Gastrocnemius medialis (tissue), 4 donors: ENCODE results near the gene PPFIA4. TPM values are rescaled to one million over a fixed set of nuclear protein-coding genes. Genes with fewer than 3 reads are reported as not detected.
A peak's percentile ranks its signal among the peaks of the same experiment; 100 is the strongest.
"Not testable (repeated sequence)": the region's sequence is repeated elsewhere in the genome, so short reads cannot be mapped to it uniquely, and the experiment has no call there.

Experiments used
- ATAC-seq, 2 donors: fragments of 150-250 bp; one replicate each; pipeline ENCODE4 v1.9.1; 2016
- DNase-seq, 2 donors: peaks; one replicate each; pipeline ENCODE4 v3.0.0-alpha.2; 2019
- H3K27ac ChIP-seq, 4 donors: fragments of 200-600 bp; sonication (generic); 1 replicate in 1 of 4; 2 replicates in 3 of 4; pipeline ENCODE4 v1.5.1; 2016 to 2018; ENCODE audit warnings: mild to moderate bottlenecking in 2 of 4, moderate library complexity in 1 of 4
- H3K27me3 ChIP-seq, 3 donors: fragments of 200-600 bp; sonication (generic) in 2 of 3; 1 replicate in 1 of 3; 2 replicates in 2 of 3; pipeline versions ENCODE4 v1.5.1 to v1.6.0; 2016 to 2019; ENCODE audit warnings: mild to moderate bottlenecking in 1 of 3, moderate library complexity in 1 of 3
- H3K36me3 ChIP-seq, 2 donors: fragments of 200-600 bp; sonication (generic) in 1 of 2; one replicate each; pipeline ENCODE4 v1.5.1; 2017 to 2018
- H3K4me1 ChIP-seq, 2 donors: fragments of 200-600 bp; sonication (generic) in 1 of 2; one replicate each; pipeline ENCODE4 v1.5.1; 2016 to 2017; ENCODE audit warnings: mild to moderate bottlenecking in 2 of 2
- H3K4me3 ChIP-seq, 4 donors: fragments of 200-600 bp; sonication (generic) in 3 of 4; 1 replicate in 1 of 4; 2 replicates in 3 of 4; pipeline ENCODE4 v1.5.1; 2016 to 2019; ENCODE audit warnings: mild to moderate bottlenecking in 2 of 4
- H3K9me3 ChIP-seq, 3 donors: fragments of 200-600 bp; sonication (generic) in 2 of 3; 1 replicate in 1 of 3; 2 replicates in 2 of 3; pipeline ENCODE4 v1.5.1; 2016 to 2019
- POLR2A ChIP-seq, 2 donors: fragments of 450-650 bp; IDR thresholded peaks; one replicate each; pipeline ENCODE4 v1.6.1; 2017; ENCODE audit warnings: antibody characterized with exemption in 2 of 2, mild to moderate bottlenecking in 2 of 2, moderate library complexity in 2 of 2
- in situ Hi-C, 4 donors: fragments of 200-750 bp; cut with MboI; loops; one replicate each; pipeline versions ENCODE4 v1.15.0 to v1.8.0; 2017; ENCODE audit warnings: low sequenced_read_pairs in 4 of 4
- intact Hi-C: fragments of 100-400 bp; cut with DNase I; formaldehyde crosslinking; loops from one replicate; pipeline ENCODE4 v1.15.1; 2023; ENCODE audit warnings: low total_unique reads
- total RNA-seq, 4 donors: library from RNA; depleted of rRNA; stranded (reverse); fragments of >200 nt; gene quantifications; one replicate each; pipeline versions ENCODE4 v1.1.0 to v1.2.3, GENCODE V29; 2016
- TF ChIP-seq, protein P1 (sequence below), 5 experiments: fragments of 450-650 bp in 3 of 5; fragments of 200-600 bp in 2 of 5; sonication (generic) in 2 of 5; IDR thresholded peaks in 4 of 5; conservative IDR thresholded peaks in 1 of 5; 1 replicate in 4 of 5; 2 replicates in 1 of 5; pipeline ENCODE4 v1.5.1; 2016 to 2019; ENCODE audit warnings: antibody characterized with exemption in 5 of 5, mild to moderate bottlenecking in 3 of 5, moderate library complexity in 3 of 5

The PPFIA4 gene
- total RNA-seq, 4 donors from 2014 or later: 8.4 to 45.5 (median 33.1) TPM

DNA sequence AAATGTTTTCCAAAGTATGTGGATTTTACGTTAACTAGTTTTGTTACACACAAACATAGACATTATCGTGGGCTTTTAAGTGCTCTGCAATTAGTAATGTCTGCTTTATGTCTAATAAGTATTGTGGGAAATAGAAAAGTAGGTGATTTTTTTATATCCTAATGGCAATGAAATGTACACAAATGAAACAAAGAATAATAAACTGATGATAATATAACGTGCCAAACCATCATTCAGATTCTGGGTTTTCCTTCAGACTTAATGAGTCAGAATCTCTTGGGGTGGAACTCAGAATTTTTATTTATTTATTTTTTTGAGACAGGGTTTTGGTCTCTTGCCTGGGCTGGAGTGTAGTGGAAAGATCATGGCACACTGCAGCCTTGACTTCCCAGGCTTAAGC lies 17.1 kb upstream of the PPFIA4 start:
- ATAC-seq: no peak
- Histone ChIP-seq H3K36me3 (peaks cover 0 to 54% of the 10 kb centered on the region in 2 donors), H3K4me1 (peaks cover 17 to 22% of the 10 kb centered on the region in 2 donors), H3K9me3 (no peaks in the 10 kb centered on the region), H3K27ac (no peak overlapping the region), H3K27me3 (no peaks in the 10 kb centered on the region), H3K4me3 (no peak overlapping the region)
- in situ Hi-C loops (no loop called here), intact Hi-C loops (no loop called here)
- DNase-seq: no peak
- TF ChIP-seq POLR2A (IDR thresholded peaks at IDR 0.05): no peak
- TF ChIP-seq, protein P1, sequence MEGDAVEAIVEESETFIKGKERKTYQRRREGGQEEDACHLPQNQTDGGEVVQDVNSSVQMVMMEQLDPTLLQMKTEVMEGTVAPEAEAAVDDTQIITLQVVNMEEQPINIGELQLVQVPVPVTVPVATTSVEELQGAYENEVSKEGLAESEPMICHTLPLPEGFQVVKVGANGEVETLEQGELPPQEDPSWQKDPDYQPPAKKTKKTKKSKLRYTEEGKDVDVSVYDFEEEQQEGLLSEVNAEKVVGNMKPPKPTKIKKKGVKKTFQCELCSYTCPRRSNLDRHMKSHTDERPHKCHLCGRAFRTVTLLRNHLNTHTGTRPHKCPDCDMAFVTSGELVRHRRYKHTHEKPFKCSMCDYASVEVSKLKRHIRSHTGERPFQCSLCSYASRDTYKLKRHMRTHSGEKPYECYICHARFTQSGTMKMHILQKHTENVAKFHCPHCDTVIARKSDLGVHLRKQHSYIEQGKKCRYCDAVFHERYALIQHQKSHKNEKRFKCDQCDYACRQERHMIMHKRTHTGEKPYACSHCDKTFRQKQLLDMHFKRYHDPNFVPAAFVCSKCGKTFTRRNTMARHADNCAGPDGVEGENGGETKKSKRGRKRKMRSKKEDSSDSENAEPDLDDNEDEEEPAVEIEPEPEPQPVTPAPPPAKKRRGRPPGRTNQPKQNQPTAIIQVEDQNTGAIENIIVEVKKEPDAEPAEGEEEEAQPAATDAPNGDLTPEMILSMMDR (IDR thresholded peaks at IDR 0.05 in 4 of 5, conservative IDR thresholded peaks at IDR 0.05 in 1 of 5): no peak

DNA sequence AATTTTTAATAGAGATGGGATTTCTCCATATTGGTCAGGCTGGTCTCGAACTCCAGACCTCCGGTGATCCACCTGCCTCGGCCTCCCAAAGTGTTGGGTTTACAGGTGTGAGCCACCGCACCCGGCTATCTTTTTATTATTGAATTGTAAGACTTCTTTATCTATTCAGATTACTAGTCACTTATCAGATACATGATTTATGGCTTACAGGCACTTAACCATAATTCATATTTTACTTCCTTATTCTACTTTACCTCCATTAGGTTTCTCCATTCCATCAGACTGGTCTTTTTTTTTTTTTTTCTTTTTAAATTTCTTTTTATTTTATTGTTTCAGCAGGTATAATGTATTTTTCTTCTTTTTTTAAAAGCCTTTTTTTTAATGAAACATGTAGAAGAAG lies 14.7 kb upstream of the PPFIA4 start:
- H3K4me1 ChIP-seq: peaks cover 17 to 19% of the 10 kb centered on the region in 2 donors
- peaks cover 0 to 78% of the 10 kb centered on the region in 2 donors for H3K36me3 ChIP-seq
- in situ Hi-C loops (no loop called here), intact Hi-C loops (no loop called here)
- no peak overlapping the region for H3K27ac ChIP-seq
- ATAC-seq: no peak
- H3K9me3 ChIP-seq: no peaks in the 10 kb centered on the region
- no peak overlapping the region for H3K4me3 ChIP-seq
- DNase-seq: no peak
- no peaks in the 10 kb centered on the region for H3K27me3 ChIP-seq
- TF ChIP-seq POLR2A (IDR thresholded peaks at IDR 0.05): no peak
- TF ChIP-seq, protein P1 (IDR thresholded peaks at IDR 0.05 in 4 of 5, conservative IDR thresholded peaks at IDR 0.05 in 1 of 5): no peak

DNA sequence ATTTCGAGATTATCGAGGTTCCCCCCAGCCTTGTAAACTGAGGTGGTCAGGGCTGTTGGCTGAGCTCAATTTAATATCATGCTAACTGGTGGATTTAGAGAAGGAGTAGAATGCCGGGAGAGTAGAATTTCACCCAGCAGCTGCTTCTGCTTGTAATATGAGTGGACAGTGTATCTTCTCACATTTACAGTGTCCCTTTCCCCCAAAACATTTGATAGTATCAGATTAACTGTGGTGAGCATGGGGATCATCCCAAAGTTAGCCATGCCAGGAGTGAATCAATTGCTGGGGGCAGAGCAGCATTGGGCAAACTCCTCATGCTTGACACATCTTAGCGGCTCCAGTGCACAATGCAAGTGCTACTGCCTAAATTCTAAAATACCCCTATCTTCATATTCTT lies 9.2 kb upstream of the PPFIA4 start:
- intact Hi-C loops (no loop called here), in situ Hi-C loops (no loop called here)
- DNase-seq (no peak), ATAC-seq (no peak)
- H3K4me1 ChIP-seq: peaks cover 0 to 14% of the 10 kb centered on the region in 2 donors
- peak overlapping the region in 1 of 4 donors; percentile 23 for H3K27ac ChIP-seq
- H3K27me3 ChIP-seq: no peaks in the 10 kb centered on the region
- H3K9me3 ChIP-seq: no peaks in the 10 kb centered on the region
- no peak for TF ChIP-seq POLR2A (IDR thresholded peaks at IDR 0.05)
- TF ChIP-seq, protein P1 (IDR thresholded peaks at IDR 0.05 in 4 of 5, conservative IDR thresholded peaks at IDR 0.05 in 1 of 5): no peak
- H3K4me3 ChIP-seq: no peak overlapping the region
- H3K36me3 ChIP-seq: peaks cover 0 to 98% of the 10 kb centered on the region in 2 donors

DNA sequence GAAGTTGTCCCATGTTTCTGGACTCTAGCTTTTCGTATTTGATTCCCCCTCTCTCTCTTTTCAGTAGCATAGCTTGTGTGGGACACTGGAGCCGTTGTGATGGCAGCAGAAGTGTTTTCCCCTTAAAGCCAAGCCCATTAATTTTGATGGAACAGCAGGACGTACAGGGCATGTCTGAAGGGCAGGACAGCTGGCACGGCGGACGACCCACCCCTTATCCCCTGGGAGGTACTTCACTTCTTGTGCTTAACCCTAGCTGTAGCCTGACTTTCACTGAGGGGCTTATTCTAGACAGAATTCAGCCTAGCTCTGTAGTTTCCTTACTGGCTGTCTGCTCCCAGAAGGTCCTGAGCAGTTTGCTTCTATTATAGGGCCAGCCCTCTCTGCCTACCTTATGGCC lies 8.6 kb upstream of the PPFIA4 start:
- intact Hi-C loops: no loop called here
- H3K4me1 ChIP-seq: peaks cover 0 to 14% of the 10 kb centered on the region in 2 donors
- no peak for ATAC-seq

DNA sequence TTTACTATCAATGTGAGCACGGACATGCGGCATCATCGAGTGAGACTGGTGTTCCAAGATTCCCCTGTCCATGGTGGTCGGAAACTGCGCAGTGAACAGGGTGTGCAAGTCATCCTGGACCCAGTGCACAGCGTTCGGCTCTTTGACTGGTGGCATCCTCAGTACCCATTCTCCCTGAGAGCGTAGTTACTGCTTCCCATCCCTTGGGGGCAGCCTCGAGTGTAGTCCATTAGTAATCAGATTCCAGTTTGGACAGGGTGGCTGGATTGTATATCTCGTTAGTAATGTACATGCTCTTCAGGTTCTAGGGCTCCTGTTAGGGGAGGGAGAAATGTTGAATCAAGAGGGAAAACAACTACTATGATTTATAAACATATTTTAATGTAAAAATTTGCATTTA lies 3.4 kb upstream of the PPFIA4 start:
- H3K4me3 ChIP-seq, DNase-seq, H3K27ac ChIP-seq, in situ Hi-C loops, H3K9me3 ChIP-seq, intact Hi-C loops, H3K27me3 ChIP-seq: not testable (repeated sequence)
- ATAC-seq: peak in 1 of 2 donors; percentile 30
- peaks cover 8 to 18% of the 10 kb centered on the region in 2 donors for H3K4me1 ChIP-seq
- H3K36me3 ChIP-seq: peaks cover 0 to 60% of the 10 kb centered on the region in 2 donors

More for the DNA sequence above, 8.6 kb upstream of the PPFIA4 start:
- H3K4me3 ChIP-seq: no peak overlapping the region
- H3K27me3 ChIP-seq: no peaks in the 10 kb centered on the region
- H3K27ac ChIP-seq: peak overlapping the region in 1 of 4 donors; percentile 12
- no peak for DNase-seq
- in situ Hi-C loops: no loop called here
- no peaks in the 10 kb centered on the region for H3K9me3 ChIP-seq
- TF ChIP-seq, protein P1 (IDR thresholded peaks at IDR 0.05 in 4 of 5, conservative IDR thresholded peaks at IDR 0.05 in 1 of 5): no peak
- peaks cover 0 to 98% of the 10 kb centered on the region in 2 donors for H3K36me3 ChIP-seq
